HG02981 (cell line): ENCODE data around the gene TBX2.

Experiments
- ATAC-seq: cut with Tn5 transposase; IDR thresholded peaks from one replicate; pipeline ENCODE4 v1.9.1; 2021; ENCODE audit warnings: mild to moderate bottlenecking, moderate library complexity; ENCODE audit not compliant: unreplicated experiment

The TBX2 gene

DNA sequence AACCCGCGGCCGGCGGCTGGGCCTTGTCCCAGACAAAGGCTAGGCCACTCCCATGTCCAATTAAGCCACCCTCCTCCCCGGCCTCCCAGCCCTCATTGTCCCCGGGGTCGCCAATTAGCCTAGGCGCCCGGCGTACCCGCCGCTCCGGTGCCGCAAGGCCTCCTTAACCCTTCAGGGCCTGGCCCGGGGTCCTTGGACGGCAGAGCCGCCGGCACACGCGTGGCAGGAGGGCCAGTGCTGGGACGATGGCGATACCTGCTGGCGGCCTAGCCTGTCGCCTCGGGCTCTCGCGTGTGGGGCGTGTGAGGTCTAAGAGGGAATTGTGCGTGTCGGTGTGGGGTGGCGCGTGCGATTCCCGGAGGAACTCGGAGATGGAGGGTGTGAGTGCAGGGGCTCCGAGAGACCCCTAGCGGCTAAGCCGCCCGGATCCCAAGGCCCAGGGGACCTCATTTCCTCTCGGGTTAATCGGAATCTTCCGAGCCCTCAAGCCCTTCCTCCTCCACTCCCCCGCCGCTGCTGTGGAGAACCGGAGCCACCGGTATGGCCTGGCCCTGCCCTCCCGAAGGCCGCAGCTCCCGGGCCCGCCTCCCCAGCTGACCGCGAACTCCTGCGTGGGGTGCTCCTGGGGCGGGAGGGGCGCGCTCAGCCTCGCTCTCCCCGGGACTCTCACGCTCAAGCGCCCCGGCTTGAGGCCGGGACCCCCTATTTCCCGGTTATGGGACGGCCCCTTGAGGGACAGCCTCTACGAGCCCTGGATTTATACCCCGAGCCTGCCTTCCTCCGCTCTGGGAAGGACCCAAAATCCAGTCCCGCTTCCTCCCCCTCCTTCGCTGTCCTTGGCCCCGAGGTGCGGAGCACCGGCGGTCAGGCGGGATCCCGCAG lies 11.9 kb downstream of the TBX2 start:
- peak; percentile 1 for ATAC-seq

DNA sequence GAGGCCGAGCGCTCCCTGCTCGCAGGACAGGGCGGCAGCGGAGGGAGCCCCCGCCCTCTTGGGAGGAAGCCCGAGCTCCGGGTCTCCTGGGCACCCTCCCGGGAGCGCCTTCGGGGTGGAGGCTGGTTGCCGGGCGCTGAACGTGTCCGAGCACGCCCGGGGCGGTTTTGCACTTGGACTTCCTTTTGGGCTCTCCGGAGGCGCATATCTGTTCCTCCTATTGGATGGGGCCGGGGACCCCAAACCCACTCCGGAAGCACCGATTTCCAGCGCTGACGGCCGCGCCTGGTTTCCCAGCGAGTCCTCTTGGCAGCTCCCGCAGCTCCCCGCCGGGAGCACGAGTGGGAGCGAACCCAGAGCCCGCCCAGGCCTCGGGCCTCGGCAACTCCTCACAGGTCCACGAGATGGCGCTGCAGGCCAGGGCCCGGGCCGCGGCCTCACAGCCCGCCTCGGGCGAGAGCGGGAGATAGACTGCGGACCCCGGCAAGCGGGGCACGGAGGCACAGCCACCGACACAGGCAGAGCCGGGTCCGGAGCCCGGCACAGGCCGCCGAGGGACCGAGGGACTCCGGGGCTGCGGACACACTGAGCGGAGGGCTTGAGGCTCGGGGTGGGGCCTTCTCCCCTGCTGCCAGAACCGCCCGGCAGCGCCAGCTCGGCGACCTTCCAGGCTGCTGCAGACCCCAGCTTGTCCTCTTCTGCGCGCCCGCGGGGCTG lies 12.7 kb downstream of the TBX2 start:
- ATAC-seq = peak; percentile 50

DNA sequence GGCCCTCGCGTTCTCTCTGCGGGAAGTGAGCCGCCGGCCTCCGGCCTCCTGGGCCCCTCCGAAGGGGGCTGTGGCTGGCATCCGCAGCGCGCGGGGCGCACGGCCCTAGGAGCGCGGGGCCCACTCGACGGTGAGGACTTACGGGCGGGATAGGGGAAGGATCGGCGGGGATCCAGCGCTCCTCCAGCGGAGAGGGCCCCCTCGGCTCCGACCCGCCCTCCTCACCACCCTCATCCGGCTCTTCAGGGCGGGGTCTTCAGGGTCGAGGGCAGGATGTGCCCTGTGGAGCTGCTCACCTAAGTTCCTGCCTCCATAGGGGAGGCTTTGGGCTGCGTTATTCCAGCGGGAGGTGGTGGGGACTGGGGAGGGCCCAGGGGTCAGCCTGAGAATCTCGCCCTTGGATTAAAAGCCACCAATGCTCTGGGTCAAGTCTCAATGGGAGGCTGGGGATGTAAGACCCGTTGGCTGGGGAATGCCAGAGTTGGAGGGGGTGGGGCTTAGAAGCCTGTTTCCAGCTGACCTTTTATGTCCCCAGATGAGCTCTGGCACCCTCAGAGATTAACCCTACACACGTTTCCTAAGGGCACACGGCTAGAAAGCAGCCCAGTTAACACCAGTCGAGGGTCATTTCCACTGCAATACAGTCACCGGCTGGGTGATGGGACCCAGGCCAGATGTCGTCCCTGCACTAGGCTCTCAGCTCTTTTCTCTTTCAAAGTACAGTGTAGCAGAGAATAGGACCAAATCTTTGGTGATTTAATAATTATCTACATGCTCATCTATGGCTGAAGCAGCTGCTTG lies 13.4 kb downstream of the TBX2 start:
- no peak for ATAC-seq

DNA sequence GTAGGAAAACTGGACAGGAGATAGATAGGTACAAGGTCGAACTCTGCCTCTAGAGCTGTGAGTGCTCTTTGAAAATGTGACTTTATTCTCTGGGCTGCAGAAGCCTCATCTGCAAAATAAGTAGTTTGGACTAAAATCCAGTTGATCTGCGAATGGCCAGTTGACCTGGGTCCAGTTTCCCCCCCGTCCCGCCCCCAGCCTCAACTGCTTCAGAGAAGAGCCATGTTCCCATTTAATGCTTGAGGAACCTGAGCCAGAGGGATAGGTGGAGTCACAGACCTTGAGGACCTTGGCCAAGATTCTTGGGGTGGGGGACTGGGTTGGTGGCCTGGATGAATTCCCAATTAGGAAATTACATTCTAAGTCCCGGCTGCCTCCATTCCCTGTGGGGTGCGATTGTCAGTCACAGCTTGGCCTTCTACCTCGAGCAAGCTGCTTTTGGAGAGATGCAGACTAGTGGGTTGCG lies 14.1 kb downstream of the TBX2 start:
- no peak for ATAC-seq

DNA sequence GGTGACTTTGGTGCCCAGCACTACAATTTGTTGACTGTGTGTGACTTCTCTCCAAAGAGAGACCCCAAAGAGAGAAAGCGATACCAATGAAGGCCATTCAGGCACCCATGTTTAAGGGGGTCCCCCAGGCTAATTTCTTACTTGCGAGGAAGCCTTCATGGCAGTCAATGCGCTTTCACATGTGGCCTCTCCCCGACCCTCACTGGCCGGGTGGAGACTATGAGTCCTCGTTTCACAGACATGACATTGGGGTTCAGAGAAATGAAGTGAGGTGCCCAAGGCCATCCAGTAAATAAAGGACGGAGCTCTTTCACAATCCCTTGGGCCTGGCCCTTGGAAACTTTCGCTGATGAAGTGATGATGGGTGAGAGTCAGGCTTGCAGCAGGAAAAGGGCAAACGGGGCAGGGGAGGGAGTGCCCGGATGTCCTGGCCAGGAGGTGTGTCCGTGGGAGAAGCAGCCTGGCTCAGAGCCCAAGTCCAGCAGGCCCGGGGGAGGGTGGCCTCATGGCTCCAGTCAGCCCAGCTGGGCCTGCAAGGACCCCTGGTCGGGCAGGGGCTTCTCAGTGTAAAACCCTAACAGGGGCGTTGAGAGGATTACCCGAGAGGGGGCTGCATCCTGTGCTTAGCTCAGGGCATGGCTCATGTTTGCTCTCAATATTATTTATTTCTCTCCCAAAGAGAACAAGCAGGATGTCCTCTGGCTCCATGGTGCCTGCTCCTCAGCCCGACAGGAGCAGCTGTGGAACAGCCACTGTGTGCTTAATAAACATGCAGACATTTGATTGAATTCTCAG lies 14.7 kb downstream of the TBX2 start:
- no peak for ATAC-seq

DNA sequence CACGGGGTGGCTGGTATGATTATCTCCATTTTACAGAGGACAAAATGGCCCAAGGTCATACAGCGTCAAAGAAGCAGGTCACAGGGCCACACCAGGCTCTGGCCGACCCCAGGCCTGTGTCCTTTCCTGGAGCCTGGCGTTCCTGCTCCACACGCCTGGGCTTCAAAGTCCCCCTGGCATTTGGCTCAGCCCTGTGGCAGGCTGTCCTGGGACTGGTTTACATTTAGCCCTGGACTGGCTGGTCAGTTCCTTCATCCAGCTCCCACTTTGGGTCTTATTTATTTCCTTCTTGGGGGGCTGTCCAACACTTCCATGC lies 15.3 kb downstream of the TBX2 start:
- no peak for ATAC-seq

DNA sequence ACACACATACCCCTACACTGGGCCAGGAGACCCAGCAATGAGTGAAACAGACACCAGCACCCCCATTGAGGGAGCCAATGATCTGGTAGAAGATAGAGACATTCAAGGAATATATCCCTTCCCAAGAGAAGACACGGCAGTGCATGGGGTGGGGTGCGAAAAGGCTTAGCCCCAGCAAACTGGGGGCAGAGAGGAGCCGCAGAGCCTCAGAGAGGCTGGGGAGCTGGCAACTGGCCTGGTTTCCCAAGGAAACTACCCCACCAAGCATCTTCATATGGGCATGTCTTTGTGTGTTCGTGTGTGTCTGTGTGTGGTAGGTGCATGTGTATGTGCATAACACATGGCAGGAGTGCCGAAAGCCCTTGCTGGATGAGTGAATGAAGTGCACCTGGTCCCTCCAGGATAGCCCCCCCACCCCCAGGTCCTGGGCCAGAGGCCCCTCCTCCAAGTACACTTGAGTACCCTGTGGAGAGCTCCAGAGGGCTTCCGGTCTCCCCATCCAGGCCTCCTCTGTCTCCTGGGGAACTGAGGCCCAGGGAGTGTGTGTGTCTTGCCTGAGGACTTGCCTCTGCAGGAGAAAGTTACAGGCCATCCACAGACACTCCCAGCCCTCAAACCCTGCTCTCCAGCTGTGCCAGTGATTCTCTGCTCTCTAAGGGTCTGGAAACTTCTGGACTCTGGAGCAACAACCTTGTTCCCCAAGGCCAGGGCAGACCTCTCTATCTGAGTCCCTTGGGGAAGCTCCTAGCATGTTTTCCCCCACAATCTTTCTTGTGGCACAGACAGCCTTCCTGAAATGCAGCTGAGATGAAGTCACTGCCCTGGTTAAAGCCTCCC lies 15.9 kb downstream of the TBX2 start:
- ATAC-seq = no peak

DNA sequence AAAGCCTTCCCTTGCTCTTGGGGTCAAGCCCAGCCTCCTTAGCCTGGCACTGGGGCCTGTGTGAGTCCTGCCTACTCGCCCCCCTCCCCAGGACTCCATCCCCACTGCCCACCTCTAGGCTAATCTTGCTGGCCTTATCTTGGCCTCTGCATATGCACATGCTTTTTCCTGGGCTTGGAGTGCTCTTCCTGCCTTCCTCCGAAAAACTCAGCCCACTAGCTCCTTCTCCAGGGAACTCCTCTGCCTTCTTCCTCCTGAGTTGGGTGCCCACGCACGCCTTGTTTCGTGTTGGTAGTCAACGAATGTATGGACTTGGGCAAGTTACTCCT lies 16.5 kb downstream of the TBX2 start:
- no peak for ATAC-seq

DNA sequence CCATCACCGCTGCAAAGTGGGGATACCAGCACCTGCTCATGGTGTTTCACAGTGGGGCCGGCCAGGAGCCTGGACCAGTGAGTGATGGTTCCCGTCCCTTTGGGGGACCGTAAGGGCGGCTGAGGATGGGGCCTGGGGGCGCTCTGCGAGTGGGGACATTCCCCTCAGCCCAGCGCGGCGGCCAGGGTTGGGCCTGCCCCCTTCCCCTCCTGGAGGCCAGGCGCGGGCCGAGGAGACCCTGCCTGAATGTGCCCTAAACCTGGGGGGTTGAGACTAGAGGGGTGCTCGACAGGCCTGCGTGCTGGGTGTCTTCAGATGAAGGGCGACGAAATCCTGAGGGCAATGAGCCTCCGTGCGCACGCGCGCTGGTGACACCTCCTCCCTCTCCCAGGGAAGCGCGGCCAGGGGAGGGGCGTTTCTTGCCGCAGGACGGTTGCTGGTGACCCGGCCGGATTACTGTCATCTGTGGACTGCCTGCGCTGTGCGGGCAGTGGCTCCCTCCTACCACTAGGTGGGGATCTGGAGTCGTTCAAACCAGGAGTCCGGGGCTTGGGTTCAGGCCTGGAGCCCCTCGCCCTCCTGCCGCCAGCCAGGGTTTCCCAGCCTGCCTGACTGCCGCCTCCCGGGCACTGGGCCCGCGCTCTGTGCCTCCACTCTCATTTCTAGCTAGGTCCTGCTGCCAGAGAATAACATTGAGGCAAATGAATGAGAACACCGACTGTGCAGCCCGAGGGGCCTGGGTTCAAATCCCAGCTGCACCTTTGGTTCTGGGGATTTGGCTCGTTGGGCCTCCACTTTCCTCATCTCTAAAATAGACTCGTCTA lies 17.1 kb downstream of the TBX2 start:
- peak; percentile 62 for ATAC-seq

DNA sequence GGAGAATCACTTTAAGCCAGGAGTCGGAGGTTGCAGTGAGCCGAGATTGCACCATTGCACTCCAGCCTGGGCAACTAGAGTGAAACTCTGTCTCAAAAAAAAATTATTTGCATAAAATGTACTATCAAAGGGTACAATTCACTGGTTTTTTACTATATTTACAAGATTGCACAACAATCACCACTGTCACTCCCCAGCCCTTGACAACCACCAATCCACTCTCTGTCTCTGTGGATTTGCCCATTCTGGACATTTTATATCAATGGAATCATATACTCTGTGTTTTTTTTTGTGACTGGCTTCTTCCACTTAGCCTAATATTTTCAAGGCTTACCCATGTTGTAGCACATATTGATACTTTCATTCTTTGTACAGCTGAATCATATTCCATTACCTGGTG lies 18.8 kb downstream of the TBX2 start:
- no peak for ATAC-seq

DNA sequence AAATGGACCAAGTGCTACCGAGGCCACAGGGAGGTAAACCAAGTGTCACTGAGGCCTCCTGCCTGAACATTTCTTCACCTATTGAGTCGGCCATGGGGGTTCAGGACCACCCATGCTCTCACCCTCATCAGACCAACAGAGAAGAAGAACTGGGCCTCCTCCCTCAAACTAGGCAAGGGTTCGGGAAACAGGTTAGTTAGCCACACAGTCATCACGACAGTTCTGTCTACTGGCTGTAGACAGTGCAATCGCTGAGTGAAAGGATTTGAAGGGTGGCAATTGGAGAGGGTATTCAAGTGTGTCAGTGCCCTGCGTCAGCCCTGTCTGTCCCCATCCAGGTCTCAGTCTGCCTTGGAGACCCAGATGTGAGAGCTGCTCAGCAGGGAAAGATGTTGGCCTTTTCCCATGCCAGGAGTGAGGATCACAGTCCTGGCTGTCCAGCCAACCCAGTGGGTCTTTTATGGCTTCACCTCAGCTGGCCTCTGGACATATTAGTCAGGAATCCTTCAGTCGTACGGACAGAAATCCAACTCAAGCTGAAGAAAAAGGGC lies 19.9 kb downstream of the TBX2 start:
- no peak for ATAC-seq

DNA sequence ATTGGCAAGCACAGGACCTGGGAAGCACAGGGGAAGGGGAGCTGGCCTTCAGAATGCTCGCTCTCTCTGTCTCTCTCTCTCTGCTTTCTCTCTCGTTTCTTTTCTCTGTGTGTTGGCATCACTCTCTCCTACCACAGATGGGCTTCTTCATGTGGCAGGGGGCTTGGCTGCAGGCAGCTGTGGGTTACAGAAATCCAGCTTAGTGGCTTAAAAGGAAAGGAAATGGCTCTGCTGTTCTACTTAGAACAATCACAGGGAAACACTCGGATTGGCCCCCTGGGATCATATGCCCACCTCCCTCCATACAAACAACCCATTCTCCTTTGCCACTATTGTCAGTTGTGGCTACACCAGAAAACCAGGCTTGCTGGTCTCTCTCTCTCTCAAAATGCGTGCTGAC lies 20.4 kb downstream of the TBX2 start:
- ATAC-seq = no peak

DNA sequence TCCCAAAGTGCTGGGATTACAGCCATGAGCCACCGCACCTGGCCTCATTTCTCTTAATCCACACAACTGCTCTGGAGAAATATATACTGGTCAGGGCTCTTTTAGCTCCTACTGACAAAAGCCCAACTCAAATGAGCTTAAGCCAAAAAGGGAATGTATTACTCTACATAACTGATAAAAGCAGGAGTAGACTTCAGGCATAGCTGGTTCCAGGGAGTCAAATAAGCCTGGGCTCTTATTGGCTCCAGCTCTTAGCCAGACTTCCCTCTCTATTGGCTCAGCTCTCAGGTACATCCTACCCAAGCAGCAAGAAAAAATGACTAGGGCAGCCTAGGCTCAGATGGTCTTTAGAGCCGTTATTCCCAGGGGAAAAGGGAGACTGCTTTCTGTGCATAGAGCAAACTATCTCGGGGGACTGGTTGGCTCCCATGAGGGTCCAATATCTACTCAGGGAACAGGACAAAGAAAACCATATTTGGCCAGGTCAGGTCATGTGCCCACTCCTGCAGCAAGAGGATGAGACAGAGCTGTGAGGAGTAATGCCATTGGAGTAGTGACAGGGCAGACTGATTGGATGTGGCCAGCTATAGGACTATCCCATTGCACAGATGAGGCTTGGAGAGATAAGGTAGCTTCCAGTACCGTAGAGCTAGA lies 21.2 kb downstream of the TBX2 start:
- no peak for ATAC-seq

DNA sequence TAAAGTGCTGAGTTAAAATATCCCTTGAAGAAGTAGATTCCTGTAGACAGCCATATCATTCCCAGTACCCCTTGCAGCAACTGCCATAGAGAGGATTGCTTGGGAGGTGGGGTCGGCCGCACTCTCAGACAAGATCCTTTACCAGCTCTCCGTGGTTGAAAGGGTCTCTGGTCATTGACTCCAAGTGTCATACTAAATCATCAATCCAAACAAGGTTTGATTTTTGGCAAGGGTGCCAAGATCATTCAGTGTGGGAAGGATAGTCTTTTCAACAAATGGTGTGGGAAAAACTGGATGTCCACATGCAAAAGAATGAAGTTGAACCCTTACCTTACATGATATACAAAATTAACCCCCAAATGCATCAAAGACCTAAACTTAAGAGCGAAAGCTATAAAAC lies 21.8 kb downstream of the TBX2 start:
- ATAC-seq = no peak

DNA sequence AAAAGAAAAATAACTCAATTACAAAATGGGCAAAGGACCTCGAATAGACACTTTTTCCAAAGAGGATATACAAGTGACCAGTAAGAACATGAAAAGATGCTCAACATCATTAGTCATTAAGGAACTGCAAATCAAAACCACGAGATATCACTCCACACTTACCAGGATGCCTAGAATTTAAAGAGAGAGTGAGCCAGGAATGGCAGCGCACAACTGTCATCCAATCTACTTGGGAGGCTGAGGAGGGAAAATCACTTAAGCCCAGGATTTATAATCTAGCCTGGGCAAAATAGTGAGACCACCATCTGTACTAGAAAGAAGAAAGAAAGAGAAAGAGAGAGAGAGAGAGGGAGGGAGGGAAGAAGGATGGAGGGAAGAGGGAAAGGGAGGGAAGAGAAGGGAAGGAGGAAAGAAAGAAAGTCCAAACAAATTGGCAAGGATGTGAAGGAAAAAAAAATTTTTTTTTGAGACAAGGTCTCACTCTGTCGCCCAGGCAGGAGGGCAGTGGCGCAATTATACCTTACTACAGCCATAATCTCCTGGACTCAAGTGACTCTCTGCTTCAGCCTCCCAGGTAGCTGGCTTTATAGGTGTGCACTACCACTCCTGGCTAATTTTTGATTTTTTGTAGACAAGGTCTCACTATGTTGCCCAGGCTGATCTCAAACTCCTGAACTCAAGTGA lies 22.6 kb downstream of the TBX2 start:
- ATAC-seq = no peak

DNA sequence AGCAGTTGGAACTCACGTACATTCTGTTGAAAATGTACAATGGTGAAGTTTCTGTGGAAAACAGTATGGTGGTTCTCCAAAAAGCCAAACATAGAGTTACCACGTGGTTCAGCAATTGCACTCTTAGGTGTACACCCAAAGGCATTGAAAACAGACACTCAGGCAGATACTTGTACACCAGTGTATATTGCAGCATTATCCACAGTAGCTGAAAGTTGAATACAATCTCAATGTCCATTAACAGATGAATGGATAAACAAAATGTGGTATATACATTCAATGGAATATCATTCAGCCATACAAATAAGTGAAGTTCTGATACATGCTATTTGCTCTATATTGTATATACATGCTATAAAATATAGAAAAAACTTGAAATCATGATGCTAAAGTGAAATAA lies 23.2 kb downstream of the TBX2 start:
- no peak for ATAC-seq

DNA sequence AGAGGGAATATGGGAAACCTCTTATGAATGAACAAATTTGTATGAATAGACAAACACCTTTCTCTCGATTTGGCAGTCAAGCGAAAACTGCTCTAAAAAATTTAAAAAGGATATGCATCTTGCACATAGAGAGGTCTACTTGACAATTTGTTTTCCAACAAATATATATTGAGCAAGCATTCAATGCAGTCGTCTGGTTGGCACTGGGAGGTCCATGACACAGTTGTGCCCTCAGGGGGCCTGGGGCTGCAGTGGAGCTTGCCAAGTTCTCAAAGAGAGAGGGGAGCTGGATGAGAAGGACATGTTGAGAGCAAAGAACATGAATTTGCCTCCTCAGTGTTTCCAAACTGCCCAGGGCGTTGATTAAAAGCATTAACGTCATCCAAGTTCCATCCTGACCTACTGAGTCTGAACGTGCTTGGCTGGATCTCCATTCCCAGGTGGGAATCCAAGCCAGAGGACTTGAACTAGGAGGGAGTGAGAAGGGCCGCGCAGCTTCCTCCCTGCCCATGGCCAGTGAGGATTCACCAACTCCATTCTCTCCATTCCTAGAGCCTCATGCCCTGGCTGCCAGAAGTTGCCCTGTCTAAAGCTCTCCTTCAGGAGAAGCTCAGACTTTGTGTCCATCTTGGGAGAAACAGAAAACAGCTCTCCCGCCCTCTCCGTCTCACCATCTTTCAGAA lies 24.5 kb downstream of the TBX2 start:
- ATAC-seq = no peak
